ENCODE data around the gene PIWIL1. TPM values are rescaled to one million over a fixed set of nuclear protein-coding genes. Genes with fewer than 3 reads are reported as not detected.
A peak's percentile ranks its signal among the peaks of the same experiment; 100 is the strongest.

The PIWIL1 gene
- total and polyA plus RNA-seq, 5 donors, result not detected

DNA sequence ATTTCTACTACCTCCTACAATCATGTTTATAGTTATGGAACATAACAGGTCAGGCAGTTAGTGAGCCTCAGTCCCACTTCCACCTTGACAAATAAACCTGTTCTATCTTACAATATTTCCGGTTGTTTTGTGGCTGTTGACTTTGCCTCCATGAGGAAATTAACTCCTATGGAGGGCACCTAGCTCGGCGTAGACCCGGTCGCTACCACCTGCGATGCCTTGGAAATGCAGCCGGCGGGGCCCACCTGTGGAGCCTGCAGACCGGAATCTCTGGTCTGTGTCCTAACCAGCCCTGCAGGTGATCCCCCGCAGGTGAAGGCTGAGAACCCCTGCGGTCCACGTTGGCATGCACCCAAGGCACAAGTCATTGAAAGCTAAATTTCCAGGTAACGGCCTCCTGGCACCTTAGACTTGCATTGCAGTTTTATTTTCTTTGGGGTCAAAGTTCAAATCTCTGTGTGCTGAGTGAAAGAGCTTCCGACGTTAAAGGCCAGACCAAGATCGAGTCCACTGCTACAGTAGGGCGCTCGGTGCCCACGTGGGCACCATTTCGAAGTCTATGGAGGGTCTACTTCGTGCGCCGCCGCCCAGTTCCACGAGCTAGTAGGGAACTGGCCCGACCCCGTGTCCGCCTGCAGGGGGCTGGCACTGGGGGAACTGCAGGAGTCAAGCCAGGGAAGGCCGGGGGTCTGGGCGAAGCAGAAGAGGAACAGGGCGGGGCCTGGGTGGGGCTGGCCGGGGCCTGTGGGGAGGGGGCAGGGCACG, 782 bp upstream of the PIWIL1 start:
- no peaks in the 10 kb centered on the region for H3K9me3 ChIP-seq (ENCODE audit: control insufficient read depth, low read length)
- no peak overlapping the region for H3K4me3 ChIP-seq (ENCODE audit: low read length)
- peaks cover 1% of the 10 kb centered on the region for H3K4me1 ChIP-seq (ENCODE audit: control insufficient read depth, insufficient read depth, low read length)
- H3K27me3 ChIP-seq (ENCODE audit: control insufficient read depth, insufficient read depth), result no peaks in the 10 kb centered on the region
- no peak for DNase-seq
- no peak for ATAC-seq
- WGBS, result 78% methylated on average over 33 of the region's 33 CpGs
- intact Hi-C loops (cut with DNase I), result loop anchor here in 2 of 4 donors (2.0 to 5.0 kb wide), 2 partner anchors 292 to 295 kb away; no protein-coding TSS in a partner anchor
- H3K27ac ChIP-seq (ENCODE audit: low read length), result no peak overlapping the region

DNA sequence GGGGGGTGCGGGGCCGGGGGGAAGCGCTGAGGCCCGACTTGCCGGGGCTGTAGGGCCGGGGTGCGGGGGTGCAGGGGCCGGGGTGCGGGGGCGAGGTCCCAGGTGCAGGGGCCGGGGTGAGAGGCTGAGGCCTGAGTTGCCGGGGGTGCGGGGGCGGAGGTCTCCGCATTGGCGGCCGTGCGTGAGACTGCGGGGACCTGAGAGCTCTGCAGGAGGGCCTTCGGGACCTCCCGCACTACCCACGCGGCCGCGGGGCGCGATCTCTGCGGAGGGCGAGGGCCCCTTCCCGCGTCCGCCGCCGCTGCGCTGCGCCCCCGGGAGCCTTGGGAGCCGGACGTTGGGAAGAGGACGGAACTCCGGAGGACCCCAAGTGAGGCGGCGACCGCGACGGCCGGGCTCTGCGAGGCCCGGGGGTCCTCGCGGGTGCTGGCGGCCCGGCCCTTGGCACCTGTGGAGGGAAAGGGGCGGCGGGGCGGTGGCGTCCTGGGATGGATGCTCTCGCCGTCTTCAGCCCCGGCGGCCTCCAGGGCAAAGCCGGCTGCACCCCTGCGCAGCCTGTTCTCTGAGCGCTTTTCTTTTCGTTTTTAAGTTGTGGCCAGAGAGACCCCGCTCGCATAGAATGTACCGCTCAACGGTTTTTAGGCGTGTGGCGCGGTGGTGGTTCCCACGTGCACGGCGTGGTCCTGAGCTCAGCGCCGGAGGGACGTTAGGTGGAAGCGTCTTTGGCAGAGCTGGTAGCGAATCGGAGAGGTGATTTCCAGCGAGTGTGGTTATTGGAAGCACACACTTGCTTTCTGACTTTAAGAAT, 1.3 kb downstream of the PIWIL1 start:
- intact Hi-C loops (cut with DNase I), result loop anchor here in 1 of 4 donors (5.0 kb wide), 1 partner anchor 297 kb away; no protein-coding TSS in a partner anchor
- H3K27ac ChIP-seq (ENCODE audit: low read length), result no peak overlapping the region
- DNase-seq, result peak in 1 of 3 donors; percentile 22
- no peaks in the 10 kb centered on the region for H3K27me3 ChIP-seq (ENCODE audit: control insufficient read depth, insufficient read depth)
- WGBS, result 14% methylated on average over 82 of the region's 82 CpGs
- no peak overlapping the region for H3K4me3 ChIP-seq (ENCODE audit: low read length)
- no peak for ATAC-seq
- peaks cover 1% of the 10 kb centered on the region for H3K4me1 ChIP-seq (ENCODE audit: control insufficient read depth, insufficient read depth, low read length)
- no peaks in the 10 kb centered on the region for H3K9me3 ChIP-seq (ENCODE audit: control insufficient read depth, low read length)

DNA sequence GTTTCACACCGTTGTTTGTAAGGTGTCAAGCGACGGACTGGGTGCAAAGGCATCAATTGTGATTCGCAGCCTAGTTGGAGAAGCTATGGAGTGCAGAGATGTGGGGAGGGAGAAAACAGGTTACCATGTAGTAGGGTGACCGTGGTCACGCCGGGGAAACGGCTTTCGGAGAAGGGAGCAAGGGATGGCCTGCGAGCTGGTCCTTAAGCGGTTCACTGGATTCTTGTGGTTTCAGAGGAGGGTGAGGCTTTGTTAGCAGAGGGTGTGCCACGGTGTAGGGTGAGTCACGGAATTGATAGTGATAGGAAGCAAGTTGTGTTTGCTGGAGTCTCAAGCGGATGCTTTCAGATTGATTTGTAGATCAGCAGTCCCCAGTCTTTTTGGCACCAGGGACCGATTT, 2.3 kb downstream of the PIWIL1 start:
- WGBS, result 45% methylated on average over 15 of the region's 15 CpGs
- intact Hi-C loops (cut with DNase I), result loop anchor here in 1 of 4 donors (5.0 kb wide), 1 partner anchor 298 kb away; no protein-coding TSS in a partner anchor
- H3K27ac ChIP-seq (ENCODE audit: low read length), result no peak overlapping the region
- H3K4me3 ChIP-seq (ENCODE audit: low read length), result no peak overlapping the region
- no peak for DNase-seq
- peaks cover 1% of the 10 kb centered on the region for H3K4me1 ChIP-seq (ENCODE audit: control insufficient read depth, insufficient read depth, low read length)
- no peaks in the 10 kb centered on the region for H3K27me3 ChIP-seq (ENCODE audit: control insufficient read depth, insufficient read depth)
- peak in 1 of 2 donors; percentile 75 for ATAC-seq
- no peaks in the 10 kb centered on the region for H3K9me3 ChIP-seq (ENCODE audit: control insufficient read depth, low read length)

DNA sequence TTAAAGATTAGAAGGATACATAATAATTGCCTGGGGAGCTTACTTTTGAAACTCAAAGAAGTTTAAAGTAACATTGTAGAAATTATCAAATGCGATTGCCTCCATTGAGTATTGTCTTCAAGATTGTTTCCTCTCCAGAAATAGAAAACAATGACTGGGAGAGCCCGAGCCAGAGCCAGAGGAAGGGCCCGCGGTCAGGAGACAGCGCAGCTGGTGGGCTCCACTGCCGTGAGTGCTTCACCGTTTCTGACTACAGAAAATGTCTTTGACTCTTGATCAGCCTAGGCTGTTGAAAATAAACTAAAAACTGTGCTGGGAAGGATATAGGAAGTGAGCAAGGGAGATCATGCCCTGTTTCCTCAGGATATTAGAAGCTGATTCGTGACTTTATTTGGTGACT, 4.8 kb downstream of the PIWIL1 start:
- Histone ChIP-seq H3K27me3 (ENCODE audit: control insufficient read depth, insufficient read depth) (no peaks in the 10 kb centered on the region), H3K4me1 (ENCODE audit: control insufficient read depth, insufficient read depth, low read length) (peaks cover 1% of the 10 kb centered on the region), H3K4me3 (ENCODE audit: low read length) (no peak overlapping the region), H3K9me3 (ENCODE audit: control insufficient read depth, low read length) (no peaks in the 10 kb centered on the region), H3K27ac (ENCODE audit: low read length) (no peak overlapping the region)
- 55% methylated on average over 8 of the region's 8 CpGs for WGBS
- intact Hi-C loops (cut with DNase I), result no loop called here
- ATAC-seq (no peak), DNase-seq (no peak)

DNA sequence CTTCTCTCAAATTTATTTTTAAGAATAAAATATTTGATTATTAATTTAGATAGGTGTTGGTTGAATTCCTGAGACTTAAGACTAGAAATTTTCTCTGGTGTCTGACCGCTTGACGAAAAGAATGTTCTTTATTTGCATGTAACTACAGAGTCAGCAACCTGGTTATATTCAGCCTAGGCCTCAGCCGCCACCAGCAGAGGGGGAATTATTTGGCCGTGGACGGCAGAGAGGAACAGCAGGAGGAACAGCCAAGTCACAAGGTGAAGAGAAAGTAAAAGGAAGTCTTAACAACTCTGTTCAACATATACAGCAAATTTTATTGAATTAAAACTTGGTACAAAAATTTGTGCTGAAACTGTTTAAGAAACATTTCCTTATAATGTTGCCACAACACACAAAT, 5.2 kb downstream of the PIWIL1 start:
- H3K27ac ChIP-seq (ENCODE audit: low read length), result no peak overlapping the region
- H3K9me3 ChIP-seq (ENCODE audit: control insufficient read depth, low read length), result no peaks in the 10 kb centered on the region
- intact Hi-C loops (cut with DNase I), result no loop called here
- DNase-seq, result no peak
- peaks cover 1% of the 10 kb centered on the region for H3K4me1 ChIP-seq (ENCODE audit: control insufficient read depth, insufficient read depth, low read length)
- H3K27me3 ChIP-seq (ENCODE audit: control insufficient read depth, insufficient read depth), result no peaks in the 10 kb centered on the region
- 72% methylated on average over 5 of the region's 5 CpGs for WGBS
- H3K4me3 ChIP-seq (ENCODE audit: low read length), result no peak overlapping the region
- no peak for ATAC-seq

DNA sequence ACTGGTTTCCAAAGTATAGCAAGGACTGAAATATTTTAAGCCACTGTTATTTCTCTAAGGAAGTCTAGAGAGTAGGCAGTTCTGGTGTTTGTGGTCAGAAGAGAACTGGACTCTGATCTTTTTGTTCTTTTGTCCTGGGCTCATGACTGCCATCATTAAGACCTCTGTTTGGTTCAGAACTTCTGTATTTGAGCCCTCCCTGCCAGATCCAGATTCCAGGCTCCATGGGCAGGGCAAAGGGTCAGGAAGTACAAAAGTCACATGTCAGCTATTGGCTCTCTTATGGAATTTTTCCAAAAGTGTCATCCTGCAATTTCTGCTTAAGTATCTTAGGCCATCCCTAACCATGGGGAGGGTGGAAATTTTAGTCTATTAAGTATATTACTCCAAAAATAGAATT, 6.8 kb downstream of the PIWIL1 start:
- Histone ChIP-seq H3K27ac (ENCODE audit: low read length) (no peak overlapping the region), H3K27me3 (ENCODE audit: control insufficient read depth, insufficient read depth) (no peaks in the 10 kb centered on the region), H3K4me1 (ENCODE audit: control insufficient read depth, insufficient read depth, low read length) (no peaks in the 10 kb centered on the region), H3K9me3 (ENCODE audit: control insufficient read depth, low read length) (no peaks in the 10 kb centered on the region), H3K4me3 (ENCODE audit: low read length) (no peak overlapping the region)
- intact Hi-C loops (cut with DNase I), result no loop called here
- ATAC-seq, result no peak
- no peak for DNase-seq

DNA sequence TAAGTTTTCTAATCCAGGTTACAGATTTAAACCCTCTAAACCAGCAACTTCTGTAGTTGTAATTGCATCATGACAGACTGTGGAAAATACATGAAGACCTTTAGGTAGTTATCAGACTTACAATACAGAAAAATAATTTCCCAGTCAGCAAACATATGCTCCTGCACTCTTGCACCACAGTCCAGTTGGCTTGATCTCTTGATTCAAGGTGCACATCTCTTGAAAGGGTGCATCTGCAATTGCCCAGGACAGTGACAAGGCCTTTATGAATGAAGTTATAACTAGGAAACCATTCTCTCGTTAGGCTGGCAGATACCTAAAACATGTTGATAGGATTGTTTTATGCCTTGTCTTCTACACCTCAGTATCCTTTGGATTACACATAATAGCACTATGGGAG, 7.6 kb downstream of the PIWIL1 start:
- WGBS, result 84% methylated on average over 1 of the region's 1 CpG
- intact Hi-C loops (cut with DNase I), result no loop called here

DNA sequence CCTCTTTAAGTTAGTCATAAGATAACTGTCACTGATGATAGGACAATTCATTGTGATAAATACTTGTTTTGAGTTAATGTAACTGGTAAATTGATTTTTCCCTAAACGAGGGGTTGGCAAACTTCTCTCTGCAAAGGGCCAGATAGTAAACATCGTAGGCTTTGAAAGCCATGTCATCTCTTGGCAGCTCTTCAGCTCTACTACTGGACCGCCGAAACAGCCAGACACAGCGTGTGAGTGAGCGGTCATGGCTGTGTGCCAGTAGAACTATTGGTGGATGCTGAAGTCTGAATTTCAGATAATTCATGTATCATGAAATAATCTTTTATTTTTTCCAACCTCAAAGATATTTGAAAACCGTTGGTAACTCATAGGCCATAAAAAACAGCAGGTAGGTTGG, 9.9 kb downstream of the PIWIL1 start:
- Histone ChIP-seq H3K9me3 (ENCODE audit: control insufficient read depth, low read length) (no peaks in the 10 kb centered on the region), H3K27me3 (ENCODE audit: control insufficient read depth, insufficient read depth) (no peaks in the 10 kb centered on the region), H3K4me1 (ENCODE audit: control insufficient read depth, insufficient read depth, low read length) (no peaks in the 10 kb centered on the region), H3K27ac (ENCODE audit: low read length) (no peak overlapping the region), H3K4me3 (ENCODE audit: low read length) (no peak overlapping the region)
- WGBS, result 56% methylated on average over 7 of the region's 7 CpGs
- intact Hi-C loops (cut with DNase I), result no loop called here
- no peak for ATAC-seq
- no peak for DNase-seq

More for the DNA sequence above, 7.6 kb downstream of the PIWIL1 start:
- Histone ChIP-seq H3K27ac (ENCODE audit: low read length) (no peak overlapping the region), H3K4me1 (ENCODE audit: control insufficient read depth, insufficient read depth, low read length) (no peaks in the 10 kb centered on the region), H3K9me3 (ENCODE audit: control insufficient read depth, low read length) (no peaks in the 10 kb centered on the region), H3K4me3 (ENCODE audit: low read length) (no peak overlapping the region), H3K27me3 (ENCODE audit: control insufficient read depth, insufficient read depth) (no peaks in the 10 kb centered on the region)
- no peak for ATAC-seq
- no peak for DNase-seq

DNA sequence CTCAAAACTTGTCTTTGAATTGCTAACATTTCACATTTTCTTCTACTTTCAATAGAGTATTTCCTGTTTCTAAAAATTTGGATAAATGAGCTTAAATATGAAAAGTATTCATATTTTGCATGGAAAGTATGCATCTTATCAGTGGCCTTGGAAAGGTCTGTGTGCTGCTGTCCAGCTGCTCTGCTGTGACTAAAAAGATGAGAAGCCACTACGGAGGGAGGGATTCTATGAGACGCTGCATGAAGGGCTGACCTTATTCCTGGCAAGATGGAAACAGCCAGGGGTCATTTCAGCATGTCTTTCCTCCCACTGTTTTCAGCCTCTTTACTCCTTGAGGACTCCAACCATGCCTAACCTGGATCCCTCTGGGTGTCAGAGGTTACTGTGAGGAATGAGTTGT, 13.0 kb downstream of the PIWIL1 start:
- Histone ChIP-seq H3K9me3 (ENCODE audit: control insufficient read depth, low read length) (no peaks in the 10 kb centered on the region), H3K4me3 (ENCODE audit: low read length) (no peak overlapping the region), H3K4me1 (ENCODE audit: control insufficient read depth, insufficient read depth, low read length) (no peaks in the 10 kb centered on the region), H3K27me3 (ENCODE audit: control insufficient read depth, insufficient read depth) (no peaks in the 10 kb centered on the region), H3K27ac (ENCODE audit: low read length) (no peak overlapping the region)
- WGBS, result 33% methylated on average over 2 of the region's 2 CpGs
- no peak for DNase-seq
- intact Hi-C loops (cut with DNase I), result no loop called here
- no peak for ATAC-seq

DNA sequence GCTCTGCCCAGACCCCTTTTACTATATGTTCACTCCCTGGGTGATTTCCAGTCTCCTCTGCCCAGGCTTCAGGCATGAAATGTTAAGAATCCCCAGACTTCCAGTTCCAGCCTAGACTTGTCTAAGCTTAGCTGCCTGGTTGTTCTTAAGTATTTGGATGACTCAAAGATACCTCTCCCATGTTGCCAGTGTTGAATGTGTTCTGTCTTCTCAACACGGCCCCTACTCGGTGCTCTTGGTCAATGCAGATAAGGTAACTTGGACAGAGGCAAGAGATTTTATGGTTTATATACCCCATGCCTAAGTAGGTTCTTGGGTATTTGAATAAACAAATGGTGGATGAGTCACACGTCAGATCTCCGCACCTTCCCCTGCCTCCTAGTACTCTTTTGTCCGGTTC, 13.6 kb downstream of the PIWIL1 start:
- Histone ChIP-seq H3K27ac (ENCODE audit: low read length) (no peak overlapping the region), H3K9me3 (ENCODE audit: control insufficient read depth, low read length) (no peaks in the 10 kb centered on the region), H3K4me3 (ENCODE audit: low read length) (no peak overlapping the region), H3K27me3 (ENCODE audit: control insufficient read depth, insufficient read depth) (no peaks in the 10 kb centered on the region), H3K4me1 (ENCODE audit: control insufficient read depth, insufficient read depth, low read length) (no peaks in the 10 kb centered on the region)
- WGBS, result 77% methylated on average over 5 of the region's 5 CpGs
- intact Hi-C loops (cut with DNase I), result no loop called here
- no peak for ATAC-seq
- DNase-seq, result no peak

DNA sequence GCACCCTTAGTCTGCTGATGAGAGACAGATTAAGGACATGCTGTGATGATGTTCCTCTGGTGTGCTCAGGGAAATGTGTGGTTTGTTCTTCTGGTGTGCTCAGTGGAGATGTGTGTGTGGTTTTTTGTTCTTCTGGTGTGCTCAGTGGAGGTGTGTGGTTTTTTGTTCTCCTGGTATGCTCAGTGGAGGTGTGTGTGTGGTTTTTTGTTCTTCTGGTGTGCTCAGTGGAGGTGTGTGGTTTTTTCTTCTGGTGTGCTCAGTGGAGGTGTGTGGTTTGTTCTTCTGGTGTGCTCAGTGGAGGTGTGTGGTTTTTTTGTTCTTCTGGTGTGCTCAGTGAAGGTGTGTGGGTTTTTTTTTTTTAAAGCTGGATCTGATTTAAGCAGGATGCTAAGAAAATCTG, 15.4 kb downstream of the PIWIL1 start:
- H3K4me3 ChIP-seq (ENCODE audit: low read length), result no peak overlapping the region
- DNase-seq (no peak), ATAC-seq (no peak)
- no peaks in the 10 kb centered on the region for H3K27me3 ChIP-seq (ENCODE audit: control insufficient read depth, insufficient read depth)
- H3K4me1 ChIP-seq (ENCODE audit: control insufficient read depth, insufficient read depth, low read length), result no peaks in the 10 kb centered on the region
- intact Hi-C loops (cut with DNase I), result no loop called here
- H3K9me3 ChIP-seq (ENCODE audit: control insufficient read depth, low read length), result no peaks in the 10 kb centered on the region
- H3K27ac ChIP-seq (ENCODE audit: low read length), result no peak overlapping the region

All from right cardiac atrium (tissue), 5 donors.